Sigmoid colon (tissue), 7 donors: ENCODE data around the gene ROBO1. TPM values are rescaled to one million over a fixed set of nuclear protein-coding genes. Genes with fewer than 3 reads are reported as not detected.

Source experiments
- DNase-seq: peaks from one replicate; pipeline ENCODE4 v3.0.0-alpha.2; 2019
- H3K27ac ChIP-seq, 4 donors: fragments of 200-600 bp; sonication (generic); one replicate each; pipeline ENCODE4 v1.5.1; 2016 to 2019; ENCODE audit warnings: mild to moderate bottlenecking in 1 of 4
- H3K27me3 ChIP-seq, 3 donors: fragments of 200-600 bp; sonication (generic); one replicate each; pipeline ENCODE4 v1.5.1; 2019; ENCODE audit warnings: mild to moderate bottlenecking in 1 of 3
- H3K36me3 ChIP-seq, 4 donors: fragments of 200-600 bp; sonication (generic); one replicate each; pipeline ENCODE4 v1.5.1; 2016 to 2019
- H3K4me1 ChIP-seq, 4 donors: fragments of 200-600 bp; sonication (generic); one replicate each; pipeline ENCODE4 v1.5.1; 2017 to 2019
- H3K4me3 ChIP-seq, 4 donors: fragments of 200-600 bp; sonication (generic); one replicate each; pipeline ENCODE4 v1.5.1; 2017 to 2019; ENCODE audit warnings: mild to moderate bottlenecking in 2 of 4, moderate library complexity in 1 of 4
- H3K9me3 ChIP-seq, 4 donors: fragments of 200-600 bp in 3 of 4; sonication (generic) in 3 of 4; one replicate each; pipeline versions ENCODE4 v1.5.1 to v1.6.1; 2013 to 2019
- CTCF ChIP-seq, 4 experiments: fragments of 450-650 bp in 3 of 4; fragments of 200-600 bp in 1 of 4; IDR thresholded peaks; one replicate each; pipeline ENCODE4 v1.5.1; 2016 to 2019; ENCODE audit warnings: antibody characterized with exemption in 4 of 4, mild to moderate bottlenecking in 3 of 4, moderate library complexity in 2 of 4
- EP300 ChIP-seq, 4 donors: sonication (generic); formaldehyde crosslinking; IDR thresholded peaks; one replicate each; pipeline ENCODE4 v1.6.1; 2017; ENCODE audit warnings: antibody characterized with exemption in 4 of 4
- POLR2A ChIP-seq, 2 donors: fragments of 450-650 bp; IDR thresholded peaks; one replicate each; pipeline ENCODE4 v1.6.1; 2016; ENCODE audit warnings: antibody characterized with exemption in 2 of 2, mild to moderate bottlenecking in 2 of 2, moderate library complexity in 2 of 2
- POLR2AphosphoS5 ChIP-seq, 4 donors: sonication (generic); formaldehyde crosslinking; IDR thresholded peaks; one replicate each; pipeline ENCODE4 v1.6.1; 2017; ENCODE audit warnings: antibody characterized with exemption in 4 of 4
- WGBS, 2 donors: extraction: QIAGEN DNeasy Blood & Tissue Kit; methylation state at CpG; one replicate each; pipeline ENCODE4 v1.1.7; 2013; 5-methylcytosine and 5-hydroxymethylcytosine counted together
- intact Hi-C: fragments of 100-400 bp; cut with DNase I; formaldehyde crosslinking; loops from one replicate; pipeline ENCODE4 v1.15.1; 2023
- polyA plus RNA-seq, 3 donors: library from polyadenylated mRNA; stranded (reverse); fragments of 200-250 nt; gene quantifications; one replicate each; pipeline ENCODE4 v1.2.3, GENCODE V29; 2013
- total RNA-seq, 4 donors: library from RNA; depleted of rRNA; stranded (reverse); fragments of >200 nt; gene quantifications; one replicate each; pipeline ENCODE4 v1.1.0, GENCODE V29; 2016
- donor health status: healthy with polysubstance abuse.
- donor health status: Bipolar disorder and iron deficiency.
- donor health status: healthy.

Gene ROBO1
- total and polyA plus RNA-seq, 7 donors, result 0.69 to 45.7 (median 32.4) TPM

- no peaks in the 10 kb centered on the region for H3K36me3 ChIP-seq
These were observed 1030.9 kb downstream of the ROBO1 start for GRCh38 chr3:78736863-78737262.

GRCh38 chr3:78734048-78734637, 1033.7 kb downstream of the ROBO1 start:
- 90 to 93% methylated on average over 3 of the region's 3 CpGs for WGBS, 2 donors
- intact Hi-C loops, result no loop called here
- DNase-seq, result no peak

More at GRCh38 chr3:78736863-78737262, 1030.9 kb downstream of the ROBO1 start:
- H3K4me1 ChIP-seq, result no peaks in the 10 kb centered on the region
- H3K27ac ChIP-seq, result no peak overlapping the region
- no peaks in the 10 kb centered on the region for H3K27me3 ChIP-seq
- H3K4me3 ChIP-seq, result no peak overlapping the region
- intact Hi-C loops, result no loop called here
- no peaks in the 10 kb centered on the region for H3K9me3 ChIP-seq
- no peak for DNase-seq
- TF ChIP-seq CTCF (IDR thresholded peaks at IDR 0.05) (no peak), EP300 (IDR thresholded peaks at IDR 0.05) (no peak), POLR2AphosphoS5 (IDR thresholded peaks at IDR 0.05) (no peak), POLR2A (IDR thresholded peaks at IDR 0.05) (no peak)
- WGBS, 2 donors, result 91 to 95% methylated on average over 2 of the region's 2 CpGs

GRCh38 chr3:78732893-78733292, 1034.9 kb downstream of the ROBO1 start:
- 73 to 80% methylated on average over 1 of the region's 1 CpG for WGBS, 2 donors
- DNase-seq, result no peak
- intact Hi-C loops, result no loop called here
- Histone ChIP-seq H3K36me3 (no peaks in the 10 kb centered on the region), H3K27me3 (no peaks in the 10 kb centered on the region), H3K9me3 (no peaks in the 10 kb centered on the region), H3K4me3 (no peak overlapping the region), H3K27ac (no peak overlapping the region), H3K4me1 (peaks cover 0 to 11% (median 8%) of the 10 kb centered on the region in 4 donors)
- no peak for TF ChIP-seq POLR2AphosphoS5 (IDR thresholded peaks at IDR 0.05)
- no peak for TF ChIP-seq EP300 (IDR thresholded peaks at IDR 0.05)
- TF ChIP-seq CTCF (IDR thresholded peaks at IDR 0.05), result no peak
- TF ChIP-seq POLR2A (IDR thresholded peaks at IDR 0.05), result no peak

More at GRCh38 chr3:78734048-78734637, 1033.7 kb downstream of the ROBO1 start:
- TF ChIP-seq POLR2AphosphoS5 (IDR thresholded peaks at IDR 0.05) (no peak), EP300 (IDR thresholded peaks at IDR 0.05) (no peak), POLR2A (IDR thresholded peaks at IDR 0.05) (no peak), CTCF (IDR thresholded peaks at IDR 0.05) (no peak)
- H3K27ac ChIP-seq, result no peak overlapping the region
- no peaks in the 10 kb centered on the region for H3K9me3 ChIP-seq
- no peaks in the 10 kb centered on the region for H3K36me3 ChIP-seq
- peaks cover 0 to 3% (median 3%) of the 10 kb centered on the region in 4 donors for H3K4me1 ChIP-seq
- no peaks in the 10 kb centered on the region for H3K27me3 ChIP-seq
- H3K4me3 ChIP-seq, result no peak overlapping the region

GRCh38 chr3:78732471-78732870, 1035.3 kb downstream of the ROBO1 start:
- Histone ChIP-seq H3K9me3 (no peaks in the 10 kb centered on the region), H3K27me3 (no peaks in the 10 kb centered on the region), H3K27ac (no peak overlapping the region), H3K36me3 (no peaks in the 10 kb centered on the region), H3K4me3 (no peak overlapping the region), H3K4me1 (peaks cover 0 to 11% (median 8%) of the 10 kb centered on the region in 4 donors)
- intact Hi-C loops, result no loop called here
- TF ChIP-seq POLR2A (IDR thresholded peaks at IDR 0.05) (no peak), CTCF (IDR thresholded peaks at IDR 0.05) (no peak), POLR2AphosphoS5 (IDR thresholded peaks at IDR 0.05) (no peak), EP300 (IDR thresholded peaks at IDR 0.05) (no peak)
- no peak for DNase-seq
- WGBS, 2 donors, result 89 to 91% methylated on average over 1 of the region's 1 CpG

GRCh38 chr3:78729946-78730345, 1037.9 kb downstream of the ROBO1 start:
- intact Hi-C loops, result no loop called here
- TF ChIP-seq POLR2AphosphoS5 (IDR thresholded peaks at IDR 0.05) (no peak), EP300 (IDR thresholded peaks at IDR 0.05) (no peak), POLR2A (IDR thresholded peaks at IDR 0.05) (no peak), CTCF (IDR thresholded peaks at IDR 0.05) (no peak)

More at GRCh38 chr3:78729946-78730345, 1037.9 kb downstream of the ROBO1 start:
- no peak for DNase-seq
- Histone ChIP-seq H3K4me1 (peaks cover 0 to 20% (median 14%) of the 10 kb centered on the region in 4 donors), H3K27ac (no peak overlapping the region), H3K36me3 (no peaks in the 10 kb centered on the region), H3K9me3 (no peaks in the 10 kb centered on the region), H3K27me3 (no peaks in the 10 kb centered on the region), H3K4me3 (no peak overlapping the region)
- WGBS, 2 donors, result 79% methylated on average over 1 of the region's 1 CpG; no CpG with 5 or more reads in 1 of the 2 donors
